H9 (cell line): ENCODE results near the gene NSD1. TPM values are rescaled to one million over a fixed set of nuclear protein-coding genes. Genes with fewer than 3 reads are reported as not detected.

Experiments
- DNase-seq: peaks from one replicate; pipeline ENCODE4 v3.0.0-alpha.2; 2017
- H2AFZ ChIP-seq: one replicate; pipeline ENCODE4 v1.6.1; 2013; ENCODE audit warnings: mild to moderate bottlenecking, low read length, control low read depth, moderate library complexity
- H2AK5ac ChIP-seq: 2 replicates; pipeline ENCODE4 v1.6.1; 2013; ENCODE audit warnings: low read length, control low read depth, mixed read lengths; ENCODE audit not compliant: insufficient read length
- H2BK120ac ChIP-seq: one replicate; pipeline ENCODE4 v1.6.1; 2013; ENCODE audit warnings: low read depth, mild to moderate bottlenecking, low read length, control low read depth, inconsistent platforms; ENCODE audit not compliant: poor library complexity, severe bottlenecking
- H2BK12ac ChIP-seq: 2 replicates; pipeline ENCODE4 v1.6.1; 2013; ENCODE audit warnings: low read length, control low read depth, mixed read lengths, low read depth; ENCODE audit not compliant: insufficient read length
- H2BK15ac ChIP-seq: 2 replicates; pipeline ENCODE4 v1.6.1; 2013; ENCODE audit warnings: low read depth, low read length, control low read depth
- H2BK20ac ChIP-seq: one replicate; pipeline ENCODE4 v1.6.1; 2013; ENCODE audit warnings: low read depth, mild to moderate bottlenecking, low read length, control low read depth, inconsistent platforms; ENCODE audit not compliant: poor library complexity, severe bottlenecking
- H2BK5ac ChIP-seq: 2 replicates; pipeline ENCODE4 v1.6.1; 2013; ENCODE audit warnings: low read length, control low read depth, mixed read lengths; ENCODE audit not compliant: insufficient read length
- H3K14ac ChIP-seq: 2 replicates; pipeline ENCODE4 v1.6.1; 2013; ENCODE audit warnings: low read length, control low read depth; ENCODE audit not compliant: insufficient read depth
- H3K18ac ChIP-seq: 2 replicates; pipeline ENCODE4 v1.6.1; 2013; ENCODE audit warnings: low read depth, mild to moderate bottlenecking, mixed read lengths, low read length, control low read depth; ENCODE audit not compliant: insufficient read length
- H3K23ac ChIP-seq: 2 replicates; pipeline ENCODE4 v1.6.1; 2013; ENCODE audit warnings: low read length, control low read depth, mixed read lengths, low read depth; ENCODE audit not compliant: insufficient read length
- H3K23me2 ChIP-seq: 2 replicates; pipeline ENCODE4 v1.6.1; 2013; ENCODE audit warnings: low read depth, mild to moderate bottlenecking, mixed read lengths, low read length, control low read depth; ENCODE audit not compliant: insufficient read length, poor library complexity, severe bottlenecking
- H3K27ac ChIP-seq: 2 replicates; pipeline ENCODE4 v1.5.1; 2013; ENCODE audit warnings: low read length, control low read depth, mixed read lengths, low read depth; ENCODE audit not compliant: insufficient read length
- H3K27me3 ChIP-seq: 2 replicates; pipeline ENCODE4 v1.6.1; 2013; ENCODE audit warnings: low read length, control low read depth, inconsistent platforms; ENCODE audit not compliant: insufficient read depth
- H3K4ac ChIP-seq: 2 replicates; pipeline ENCODE4 v1.6.1; 2013; ENCODE audit warnings: low read depth, mild to moderate bottlenecking, control low read depth, inconsistent platforms, low read length, moderate library complexity
- H3K4me1 ChIP-seq: 2 replicates; pipeline ENCODE4 v1.6.1; 2013; ENCODE audit warnings: low read length, control low read depth, inconsistent platforms; ENCODE audit not compliant: insufficient read depth
- H3K4me2 ChIP-seq: 2 replicates; pipeline ENCODE4 v1.6.1; 2013; ENCODE audit warnings: low read length, control low read depth, mixed read lengths; ENCODE audit not compliant: insufficient read length, insufficient read depth
- H3K56ac ChIP-seq: 2 replicates; pipeline ENCODE4 v1.6.1; 2013; ENCODE audit warnings: low read depth, mild to moderate bottlenecking, mixed read lengths, low read length, control low read depth; ENCODE audit not compliant: insufficient read length
- H3K79me1 ChIP-seq: 2 replicates; pipeline ENCODE4 v1.6.1; 2013; ENCODE audit warnings: low read depth, mild to moderate bottlenecking, moderate library complexity, low read length, control low read depth, inconsistent platforms; ENCODE audit not compliant: insufficient read depth, poor library complexity, severe bottlenecking
- H3K79me2 ChIP-seq: 2 replicates; pipeline ENCODE4 v1.6.1; 2013; ENCODE audit warnings: low read length, control low read depth, inconsistent platforms; ENCODE audit not compliant: insufficient read depth
- H3K9ac ChIP-seq: 2 replicates; pipeline ENCODE4 v1.6.1; 2013; ENCODE audit warnings: low read length, control low read depth, mixed read lengths; ENCODE audit not compliant: insufficient read length; ENCODE audit errors: extremely low read depth
- H3K9me3 ChIP-seq: one replicate; pipeline ENCODE4 v1.6.1; 2013; ENCODE audit warnings: low read depth, low read length, inconsistent platforms; ENCODE audit not compliant: control insufficient read depth
- H3T11ph ChIP-seq: one replicate; pipeline ENCODE4 v1.6.1; 2013; ENCODE audit warnings: mild to moderate bottlenecking, low read length, control low read depth, inconsistent platforms
- H4K20me1 ChIP-seq: one replicate; pipeline ENCODE4 v1.6.1; 2013; ENCODE audit not compliant: control insufficient read depth, insufficient read length, insufficient read depth
- H4K5ac ChIP-seq: 2 replicates; pipeline ENCODE4 v1.6.1; 2013; ENCODE audit warnings: low read depth, mild to moderate bottlenecking, mixed read lengths, low read length, control low read depth; ENCODE audit not compliant: insufficient read length
- H4K8ac ChIP-seq: replicated peaks from 2 replicates; pipeline ENCODE4 v1.6.1; 2013; ENCODE audit warnings: low read length, control low read depth, mixed read lengths, low read depth; ENCODE audit not compliant: insufficient read length
- H4K91ac ChIP-seq: 2 replicates; pipeline ENCODE4 v1.6.1; 2013; ENCODE audit warnings: low read depth, mild to moderate bottlenecking, moderate library complexity, mixed read lengths, low read length, control low read depth; ENCODE audit not compliant: insufficient read length
- H3K27ac Mint-ChIP-seq, 3 experiments: 2 replicates in 2 of 3; 3 replicates in 1 of 3; pipeline ENCODE4 v1.8.0; 2020 to 2021; ENCODE audit warnings: mixed read lengths in 3 of 3, mild to moderate bottlenecking in 1 of 3, moderate library complexity in 1 of 3
- H3K27me3 Mint-ChIP-seq: 2 replicates; pipeline ENCODE4 v1.8.0; 2021; ENCODE audit warnings: low read depth, mild to moderate bottlenecking, moderate library complexity, mixed read lengths
- H3K36me3 Mint-ChIP-seq, 3 experiments: 2 replicates in 2 of 3; 3 replicates in 1 of 3; pipeline ENCODE4 v1.8.0; 2020 to 2021; ENCODE audit warnings: low read depth in 3 of 3, mixed read lengths in 3 of 3; ENCODE audit not compliant: insufficient read depth in 1 of 3
- H3K4me1 Mint-ChIP-seq, 2 experiments: 2 replicates each; pipeline ENCODE4 v1.8.0; 2020; ENCODE audit warnings: mixed read lengths in 2 of 2
- H3K4me3 Mint-ChIP-seq, 2 experiments: 2 replicates in 1 of 2; 3 replicates in 1 of 2; pipeline ENCODE4 v1.8.0; 2020 to 2021; ENCODE audit warnings: mild to moderate bottlenecking in 2 of 2, mixed read lengths in 2 of 2, moderate library complexity in 1 of 2
- H3K9me3 Mint-ChIP-seq, 2 experiments: 2 replicates in 1 of 2; 3 replicates in 1 of 2; pipeline ENCODE4 v1.8.0; 2020; ENCODE audit warnings: mild to moderate bottlenecking in 2 of 2, mixed read lengths in 2 of 2, moderate library complexity in 1 of 2
- WGBS: extraction: QIAGEN DNeasy Blood & Tissue Kit; methylation state at CpG from one replicate; pipeline ENCODE4 v1.1.7; 2013; ENCODE audit warnings: missing lambda C conversion rate, low lambda C conversion rate, mixed read lengths; ENCODE audit not compliant: insufficient read length; ENCODE audit errors: extremely low coverage; 5-methylcytosine and 5-hydroxymethylcytosine counted together
- total RNA-seq: library from RNA; stranded (reverse); gene quantifications from 2 replicates; pipeline ENCODE4 v1.2.1, GENCODE V29; 2021
- TF ChIP-seq, protein P1 (sequence below): fragments of 200-600 bp; sonication (generic); conservative IDR thresholded peaks from 3 replicates; pipeline ENCODE4 v1.8.0; 2021; ENCODE audit warnings: antibody characterized with exemption, mild to moderate bottlenecking

The NSD1 gene
- total RNA-seq, 1 experiment from 2014 or later, result 213 TPM

DNA sequence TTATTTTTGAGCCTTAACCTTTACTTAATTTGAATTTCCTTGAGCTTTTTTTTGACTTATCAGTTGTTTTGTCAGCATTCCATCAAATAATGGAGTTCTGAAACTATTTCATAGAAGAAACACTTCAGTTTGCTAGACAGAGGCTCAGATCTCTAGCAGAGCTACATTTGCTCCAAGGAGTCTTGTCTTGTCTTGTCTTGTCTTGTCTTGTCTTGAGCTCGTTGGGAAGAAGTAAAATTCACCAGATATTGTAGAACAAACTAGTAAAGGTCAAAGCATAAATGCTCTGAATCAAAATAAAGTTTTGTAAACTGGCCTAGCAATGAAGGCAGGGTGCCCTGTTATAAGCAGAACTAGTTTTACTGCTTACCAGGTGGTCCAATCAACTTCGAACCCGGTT, 136.4 kb downstream of the NSD1 start:
- Histone ChIP-seq H4K8ac (no peak overlapping the region), H2BK20ac (no peak overlapping the region), H4K5ac (no peak overlapping the region), H4K91ac (no peak overlapping the region), H4K20me1 (no peaks in the 10 kb centered on the region), H3K9me3 (no peaks in the 10 kb centered on the region), H3K23me2 (no peaks in the 10 kb centered on the region), H3K4me2 (no peak overlapping the region), H3K27me3 (no peaks in the 10 kb centered on the region), H2BK120ac (no peak overlapping the region), H2BK15ac (no peak overlapping the region), H2BK5ac (no peak overlapping the region), H2AFZ (no peak overlapping the region), H3K18ac (no peak overlapping the region), H3K4me1 (no peaks in the 10 kb centered on the region), H2BK12ac (no peak overlapping the region), H3T11ph (no peak overlapping the region), H3K4ac (no peak overlapping the region), H3K56ac (no peak overlapping the region), H3K79me1 (no peaks in the 10 kb centered on the region), H3K27ac (no peak overlapping the region), H3K79me2 (no peaks in the 10 kb centered on the region; the same call in 1 of the 2 replicates), H2AK5ac (no peak overlapping the region), H3K9ac (no peak overlapping the region), H3K23ac (no peak overlapping the region), H3K14ac (no peak overlapping the region)
- no peaks in the 10 kb centered on the region for H3K9me3 Mint-ChIP-seq
- TF ChIP-seq, protein P1, sequence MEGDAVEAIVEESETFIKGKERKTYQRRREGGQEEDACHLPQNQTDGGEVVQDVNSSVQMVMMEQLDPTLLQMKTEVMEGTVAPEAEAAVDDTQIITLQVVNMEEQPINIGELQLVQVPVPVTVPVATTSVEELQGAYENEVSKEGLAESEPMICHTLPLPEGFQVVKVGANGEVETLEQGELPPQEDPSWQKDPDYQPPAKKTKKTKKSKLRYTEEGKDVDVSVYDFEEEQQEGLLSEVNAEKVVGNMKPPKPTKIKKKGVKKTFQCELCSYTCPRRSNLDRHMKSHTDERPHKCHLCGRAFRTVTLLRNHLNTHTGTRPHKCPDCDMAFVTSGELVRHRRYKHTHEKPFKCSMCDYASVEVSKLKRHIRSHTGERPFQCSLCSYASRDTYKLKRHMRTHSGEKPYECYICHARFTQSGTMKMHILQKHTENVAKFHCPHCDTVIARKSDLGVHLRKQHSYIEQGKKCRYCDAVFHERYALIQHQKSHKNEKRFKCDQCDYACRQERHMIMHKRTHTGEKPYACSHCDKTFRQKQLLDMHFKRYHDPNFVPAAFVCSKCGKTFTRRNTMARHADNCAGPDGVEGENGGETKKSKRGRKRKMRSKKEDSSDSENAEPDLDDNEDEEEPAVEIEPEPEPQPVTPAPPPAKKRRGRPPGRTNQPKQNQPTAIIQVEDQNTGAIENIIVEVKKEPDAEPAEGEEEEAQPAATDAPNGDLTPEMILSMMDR, result no peak
- peaks cover 29 to 96% (median 92%) of the 10 kb centered on the region in 3 experiments; a peak in 6 of 7 replicates for H3K36me3 Mint-ChIP-seq
- H3K4me1 Mint-ChIP-seq, result no peaks in the 10 kb centered on the region
- no CpG with 5 or more reads among the region's 3 CpGs for WGBS
- H3K27ac Mint-ChIP-seq, result peak overlapping the region in 1 of 3 experiments; percentile 4; a peak in 1 of 7 replicates
- H3K27me3 Mint-ChIP-seq, result no peaks in the 10 kb centered on the region
- no peak for DNase-seq
- no peak overlapping the region for H3K4me3 Mint-ChIP-seq
